Breast epithelium (tissue), 3 donors: ENCODE measurements around the gene NMBR.

Experiments
- CTCF ChIP-seq, 3 donors: fragments of 450-650 bp; IDR thresholded peaks; one replicate each; pipeline ENCODE4 v1.5.1; 2016 to 2017; ENCODE audit warnings: antibody characterized with exemption in 3 of 3, mild to moderate bottlenecking in 3 of 3, moderate library complexity in 3 of 3
- POLR2AphosphoS5 ChIP-seq, 3 donors: sonication (generic); formaldehyde crosslinking; IDR thresholded peaks; one replicate each; pipeline ENCODE4 v1.6.1; 2017; ENCODE audit warnings: antibody characterized with exemption in 3 of 3

GRCh38 chr6:142027074-142027473 lies 119.8 kb downstream of the NMBR start:
- TF ChIP-seq CTCF (IDR thresholded peaks at IDR 0.05) (no peak), POLR2AphosphoS5 (IDR thresholded peaks at IDR 0.05) (no peak)
